ENCODE data around the gene PDZRN4.
A peak's percentile ranks its signal among the peaks of the same experiment; 100 is the strongest.

The PDZRN4 gene

GRCh38 chr12:41511247-41511646, 323.1 kb downstream of the PDZRN4 start:
- no peak for TF ChIP-seq CTCF (IDR thresholded peaks at IDR 0.05; ENCODE audit: borderline replicate concordance, insufficient read depth, low read depth, low read length)
- no peak overlapping the region for H3K4me3 ChIP-seq (ENCODE audit: low read depth, low read length)

GRCh38 chr12:41512497-41512896, 324.4 kb downstream of the PDZRN4 start:
- TF ChIP-seq CTCF (IDR thresholded peaks at IDR 0.05; ENCODE audit: borderline replicate concordance, insufficient read depth, low read depth, low read length): no peak
- no peak overlapping the region for H3K4me3 ChIP-seq (ENCODE audit: low read depth, low read length)

- no peak for TF ChIP-seq CTCF (IDR thresholded peaks at IDR 0.05; ENCODE audit: borderline replicate concordance, insufficient read depth, low read depth, low read length)
- no peak overlapping the region for H3K4me3 ChIP-seq (ENCODE audit: low read depth, low read length)
Observed at GRCh38 chr12:41514021-41514777, 326.1 kb downstream of the PDZRN4 start.

GRCh38 chr12:41514907-41515306, 326.8 kb downstream of the PDZRN4 start:
- H3K4me3 ChIP-seq (ENCODE audit: low read depth, low read length): no peak overlapping the region
- TF ChIP-seq CTCF (IDR thresholded peaks at IDR 0.05; ENCODE audit: borderline replicate concordance, insufficient read depth, low read depth, low read length): peak; percentile 17; the same call in 1 of the 2 replicates

- no peak overlapping the region for H3K4me3 ChIP-seq (ENCODE audit: low read depth, low read length)
- TF ChIP-seq CTCF (IDR thresholded peaks at IDR 0.05; ENCODE audit: borderline replicate concordance, insufficient read depth, low read depth, low read length): no peak
Observed at GRCh38 chr12:41515953-41516352, 327.8 kb downstream of the PDZRN4 start.

GRCh38 chr12:41520869-41521268, 332.7 kb downstream of the PDZRN4 start:
- TF ChIP-seq CTCF (IDR thresholded peaks at IDR 0.05; ENCODE audit: borderline replicate concordance, insufficient read depth, low read depth, low read length): no peak
- no peak overlapping the region for H3K4me3 ChIP-seq (ENCODE audit: low read depth, low read length)

- TF ChIP-seq CTCF (IDR thresholded peaks at IDR 0.05; ENCODE audit: borderline replicate concordance, insufficient read depth, low read depth, low read length): no peak
- no peak overlapping the region for H3K4me3 ChIP-seq (ENCODE audit: low read depth, low read length)
Observed at GRCh38 chr12:41521872-41522379, 333.8 kb downstream of the PDZRN4 start.

All from GM12875 (cell line).